Skin of body (tissue), 2 donors: ENCODE data around the gene SLC5A6. TPM values are rescaled to one million over a fixed set of nuclear protein-coding genes. Genes with fewer than 3 reads are reported as not detected.
A peak's percentile ranks its signal among the peaks of the same experiment; 100 is the strongest.
"Not testable (repeated sequence)": the region's sequence is repeated elsewhere in the genome, so short reads cannot be mapped to it uniquely, and the experiment has no call there.

ENCODE experiments used
- DNase-seq: peaks from one replicate; lab custom pipeline; 2025; lab: John Stamatoyannopoulos, UW
- total RNA-seq: library from RNA; depleted of rRNA; stranded (reverse); fragments of >200 nt; gene quantifications from one replicate; pipeline ENCODE4 v1.2.3, GENCODE V29; 2014

The SLC5A6 gene
- total RNA-seq, 1 donor from 2014 or later: 23.0 TPM

DNA sequence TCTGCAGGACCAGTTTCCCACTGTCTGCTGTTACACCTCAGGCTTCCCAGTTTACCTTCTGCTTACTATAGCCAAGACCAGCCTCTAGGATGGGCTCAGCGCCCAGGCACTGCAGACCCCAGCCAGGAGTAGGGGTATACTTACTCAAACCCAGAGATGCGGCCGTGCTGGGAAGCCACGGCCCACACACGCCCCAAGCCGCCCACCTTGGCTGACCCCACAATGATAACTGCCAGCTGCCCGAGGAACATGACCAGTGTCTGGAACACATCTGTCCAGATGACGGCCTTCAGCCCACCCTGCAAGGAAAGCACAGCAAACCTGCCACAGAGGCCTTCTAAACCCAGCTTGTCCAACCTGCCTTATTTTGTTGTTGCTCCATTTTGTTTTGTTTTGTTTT lies 6.9 kb downstream of the SLC5A6 start:
- DNase-seq: no peak

DNA sequence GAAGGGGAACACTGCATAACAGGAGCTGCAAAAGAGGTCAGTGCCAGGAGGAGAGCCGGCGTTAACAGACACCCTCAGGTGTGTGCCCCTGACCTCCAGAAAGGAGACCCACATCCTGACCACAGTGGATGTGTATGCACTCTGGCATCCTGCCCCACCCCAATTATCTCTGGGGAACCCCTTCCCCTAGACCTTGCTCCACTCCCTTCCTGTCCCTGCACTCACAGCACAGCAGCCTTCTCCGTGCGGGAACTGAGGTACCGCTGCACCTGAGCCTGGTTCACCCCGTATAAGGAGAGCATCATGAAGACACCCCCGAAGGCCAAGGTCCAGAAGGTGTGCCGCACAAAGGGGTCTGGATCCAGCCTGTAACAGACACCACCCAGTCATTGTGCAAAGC lies 7.5 kb downstream of the SLC5A6 start:
- no peak for DNase-seq

DNA sequence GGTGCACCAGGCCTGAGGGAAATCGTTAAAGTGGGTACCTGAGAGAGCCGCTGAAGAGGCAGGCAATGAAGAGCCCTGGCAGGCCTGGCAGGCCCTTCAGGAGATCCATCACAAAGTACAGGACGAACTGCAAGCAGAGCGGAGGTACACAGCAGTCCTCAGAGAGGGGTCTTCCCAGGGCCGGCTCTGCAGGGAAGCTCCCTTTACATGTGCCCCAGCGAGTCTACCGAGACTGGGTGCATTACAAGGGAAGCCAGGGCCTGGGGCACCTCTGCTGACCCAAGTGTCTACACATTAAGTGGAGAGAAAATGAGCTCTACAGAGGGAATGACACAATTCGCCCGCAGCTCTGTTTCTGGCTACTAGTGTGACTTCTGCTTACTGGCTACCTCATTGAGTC lies 8.3 kb downstream of the SLC5A6 start:
- no peak for DNase-seq

DNA sequence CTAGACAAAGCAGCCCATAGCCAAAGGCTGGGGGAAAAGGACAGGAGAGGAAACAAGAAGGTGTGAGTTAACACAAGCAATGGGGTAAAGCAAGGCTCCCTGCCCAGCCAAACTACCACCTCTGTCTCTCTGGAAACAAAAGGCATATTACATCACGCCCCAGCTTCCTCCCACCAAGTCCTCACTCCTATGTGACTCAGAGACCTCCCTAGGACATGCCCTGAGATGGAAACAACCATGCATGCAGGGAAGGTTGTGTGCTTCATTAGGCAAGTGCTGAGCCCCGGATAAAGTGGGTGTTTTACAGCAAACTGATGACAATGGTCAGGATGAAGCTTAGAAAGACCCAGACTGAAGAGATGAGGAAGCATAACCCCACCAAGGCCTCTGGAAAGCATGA lies 9.2 kb downstream of the SLC5A6 start:
- DNase-seq: no peak

DNA sequence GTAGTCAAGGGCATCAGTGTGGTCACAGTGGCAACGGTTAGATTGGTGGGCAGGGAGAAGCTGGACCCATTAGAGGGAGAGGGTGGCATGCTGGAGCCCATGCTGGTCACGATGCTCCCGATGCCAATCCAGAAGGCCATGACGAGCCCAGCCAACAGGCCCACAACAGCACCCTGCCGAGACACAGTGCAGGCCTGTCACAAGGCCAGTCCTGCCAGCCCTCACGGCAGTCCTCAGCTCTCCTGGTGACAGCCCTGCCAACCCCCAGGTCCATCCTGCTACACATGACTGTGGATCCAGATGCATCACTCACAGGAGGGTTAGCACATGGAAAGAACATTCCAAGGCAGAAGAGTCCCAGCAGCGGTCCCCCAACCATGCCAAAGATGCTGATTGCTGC lies 10.4 kb downstream of the SLC5A6 start:
- DNase-seq: no peak

DNA sequence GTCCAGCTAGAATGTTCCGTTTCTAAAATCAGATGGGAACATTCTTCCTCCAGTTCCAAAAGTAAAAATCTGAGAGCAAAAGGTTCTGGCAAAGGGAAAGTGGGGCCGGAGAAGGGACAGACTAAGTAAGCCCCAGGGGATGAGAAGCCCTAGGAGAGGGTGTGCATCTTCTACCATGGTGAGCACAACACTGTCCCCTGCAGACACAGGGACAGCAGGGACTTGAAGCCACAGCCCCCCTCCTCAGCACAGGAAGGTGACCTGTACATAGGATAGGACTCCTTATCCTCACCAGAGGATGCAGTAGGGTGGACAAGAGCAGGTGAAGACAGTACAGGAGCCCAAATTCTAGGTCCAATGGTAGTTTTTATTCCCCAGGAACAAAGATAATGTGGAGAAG lies 12.8 kb downstream of the SLC5A6 start:
- no peak for DNase-seq

DNA sequence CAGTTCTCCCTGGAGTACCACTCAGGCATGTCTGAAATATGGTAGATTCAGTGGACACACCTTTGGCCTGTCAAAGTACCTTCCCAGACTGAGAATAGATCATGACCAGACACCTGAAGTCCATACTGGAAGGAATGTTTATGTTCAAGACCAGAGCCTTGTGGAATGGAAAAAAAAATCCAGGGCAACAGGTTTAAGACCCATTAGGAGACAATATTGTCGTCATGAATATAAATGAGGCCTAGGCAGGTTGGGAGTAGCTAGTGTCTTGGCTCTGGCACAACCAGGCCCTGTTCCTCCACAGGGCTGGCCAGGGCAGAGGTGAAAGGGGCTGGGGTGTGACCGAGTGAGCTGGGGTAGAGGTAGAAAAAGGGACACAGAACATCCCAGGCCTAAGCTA lies 13.4 kb downstream of the SLC5A6 start:
- no peak for DNase-seq

DNA sequence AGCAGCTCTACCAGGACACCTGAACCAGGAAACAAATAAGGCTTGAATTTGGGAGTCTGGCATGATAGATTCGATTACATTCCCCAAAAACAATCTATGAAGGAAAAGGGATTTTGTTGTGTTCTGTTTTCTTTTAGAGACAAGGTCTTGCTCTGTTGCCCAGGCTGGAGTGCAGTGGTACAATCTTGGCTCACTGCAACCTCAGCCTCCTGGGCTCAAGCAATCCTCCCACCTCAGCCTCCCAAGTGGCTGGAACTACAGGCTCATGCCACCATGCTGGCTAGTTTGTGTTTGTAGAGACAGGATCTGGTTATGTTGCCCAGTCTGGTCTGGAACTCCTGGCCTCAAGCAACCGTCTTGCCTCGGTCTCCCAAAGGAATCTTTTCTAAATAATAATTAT lies 14.0 kb downstream of the SLC5A6 start:
- DNase-seq: not testable (repeated sequence)

DNA sequence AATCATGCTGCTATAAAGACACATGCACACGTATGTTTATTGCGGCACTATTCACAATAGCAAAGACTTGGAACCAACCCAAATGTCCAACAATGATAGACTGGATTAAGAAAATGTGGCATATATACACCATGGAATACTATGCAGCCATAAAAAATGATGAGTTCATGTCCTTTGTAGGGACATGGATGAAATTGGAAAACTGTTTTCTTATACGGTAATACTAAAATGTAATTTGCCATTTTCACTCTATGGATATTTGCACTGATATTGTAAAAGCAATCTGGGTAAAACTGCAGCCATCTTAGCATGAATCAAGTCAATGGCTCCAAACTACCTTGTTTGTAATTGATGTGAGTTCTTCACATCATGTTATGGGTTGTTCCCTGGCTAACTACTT lies 16.3 kb downstream of the SLC5A6 start:
- DNase-seq: not testable (repeated sequence)

DNA sequence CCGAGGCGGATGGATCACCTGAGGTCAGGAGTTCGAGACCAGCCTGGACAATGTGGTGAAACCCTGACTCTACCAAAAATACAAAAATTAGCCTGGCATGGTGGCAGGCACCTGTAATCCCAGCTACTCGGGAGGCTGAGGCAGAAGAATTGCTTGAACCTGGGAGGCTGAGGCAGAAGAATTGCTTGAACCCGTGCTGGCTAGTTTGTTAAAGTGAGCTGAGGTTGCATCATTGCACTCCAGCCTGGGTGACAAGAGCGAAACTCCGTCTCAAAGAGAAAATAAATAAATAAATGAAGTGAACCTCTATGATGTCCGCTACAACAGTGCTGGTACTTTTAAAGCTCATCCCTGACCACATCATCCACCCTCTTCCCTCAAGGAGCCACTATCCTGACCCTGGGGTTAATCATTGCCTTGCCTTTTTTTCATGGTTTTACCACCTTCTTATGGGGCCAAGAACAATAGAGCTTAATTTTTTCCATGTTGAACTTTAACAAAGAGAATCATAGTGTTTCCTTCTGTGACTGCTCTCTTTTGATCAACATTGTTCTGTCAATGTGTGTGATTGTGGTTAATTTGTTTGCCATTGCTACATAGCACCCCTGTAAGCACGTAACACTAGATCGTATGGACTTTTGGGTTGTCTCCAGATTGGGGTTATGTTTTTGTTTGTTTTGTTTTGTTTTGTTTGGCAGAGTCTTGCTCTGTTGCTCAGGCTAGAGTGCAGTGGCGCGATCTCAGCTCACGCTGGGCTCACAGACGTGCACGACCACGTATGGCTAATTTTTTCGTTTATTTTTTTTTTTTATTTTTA lies 17.3 kb downstream of the SLC5A6 start:
- no peak for DNase-seq

DNA sequence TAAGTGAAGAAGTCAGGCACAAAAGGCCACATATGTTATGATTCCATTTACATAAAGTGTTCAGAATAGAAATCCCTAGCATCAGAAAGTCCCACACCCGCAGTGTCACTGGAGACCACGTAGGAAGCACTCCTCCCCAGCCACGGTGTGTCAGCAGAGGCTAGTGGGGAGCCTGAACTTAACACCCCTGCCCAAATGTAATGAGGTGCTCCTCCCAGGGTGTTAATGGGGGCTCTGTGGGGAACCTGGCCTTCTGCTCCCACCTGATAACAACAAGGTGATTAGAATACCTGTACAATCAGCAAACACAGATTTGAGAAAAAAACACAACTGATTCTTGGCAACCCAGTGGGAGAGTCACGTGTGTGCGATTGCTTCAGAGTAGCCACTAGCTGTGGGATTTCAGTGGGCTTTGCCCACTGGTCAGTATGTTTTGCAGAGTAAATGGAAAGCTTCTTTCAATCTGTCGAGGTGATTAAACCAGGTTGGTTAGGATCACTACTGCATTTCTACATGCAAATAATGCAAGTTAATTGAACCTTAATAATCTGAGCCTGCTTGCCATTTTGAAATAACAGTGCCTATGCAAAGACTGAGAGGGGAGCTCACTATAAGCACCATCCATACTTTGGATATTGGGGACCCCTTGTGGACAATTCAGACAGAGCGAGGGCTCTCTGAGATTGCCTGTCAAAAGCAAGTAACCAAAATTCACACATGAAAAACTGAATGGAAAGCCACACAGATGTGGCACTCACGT lies 20.8 kb downstream of the SLC5A6 start:
- DNase-seq: peak; percentile 69

DNA sequence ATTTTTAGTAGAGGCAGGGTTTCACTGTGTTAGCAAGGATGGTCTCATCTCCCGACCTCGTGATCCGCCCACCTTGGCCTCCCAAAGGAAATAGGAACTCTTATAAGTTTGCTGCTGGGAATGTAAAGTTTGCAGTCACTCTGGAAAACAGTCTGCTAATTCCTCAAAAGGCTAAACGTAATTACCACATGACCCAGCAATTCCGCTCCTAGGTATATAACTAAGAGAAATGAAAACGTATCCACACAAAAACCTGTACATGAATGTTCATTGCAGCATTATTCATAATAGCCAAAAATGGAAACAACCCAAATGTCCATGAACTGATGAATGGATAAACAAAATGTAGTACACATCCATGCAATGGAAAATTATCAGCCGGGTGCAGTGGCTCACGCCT lies 22.1 kb downstream of the SLC5A6 start:
- no peak for DNase-seq

DNA sequence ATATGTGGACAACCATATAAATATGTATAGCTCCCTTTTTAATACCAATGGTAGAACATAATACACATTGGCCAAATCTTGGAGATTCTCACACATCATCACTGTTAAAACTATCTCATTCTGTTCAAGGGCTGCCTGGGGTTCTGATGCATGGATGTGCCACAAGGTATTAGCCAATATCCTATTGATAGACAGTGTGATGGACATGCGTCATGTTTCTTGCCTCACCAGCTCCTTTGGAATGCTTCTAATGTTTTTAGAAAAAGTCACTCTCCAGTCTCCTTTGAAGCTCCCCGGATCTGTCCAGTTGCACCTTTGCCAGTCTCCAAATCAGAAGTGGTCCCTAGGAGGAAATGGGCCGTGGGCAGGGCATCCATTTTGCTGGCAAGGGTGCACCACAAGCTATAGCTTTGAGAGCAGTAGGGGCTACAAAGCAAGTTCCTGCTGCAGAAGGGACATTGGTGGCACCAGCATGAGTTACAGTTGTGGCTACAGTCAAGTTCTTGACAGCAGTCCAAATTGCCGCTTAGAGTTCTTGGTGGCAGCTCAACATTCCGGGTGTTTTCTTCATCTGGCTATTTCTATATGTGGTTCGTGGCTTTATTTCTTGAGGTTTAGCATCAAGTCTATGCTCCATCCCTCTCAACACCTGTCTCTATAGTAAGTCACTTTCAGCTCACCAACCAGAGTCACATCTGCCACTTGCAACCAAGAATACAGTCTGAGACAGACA lies 25.3 kb downstream of the SLC5A6 start:
- no peak for DNase-seq

DNA sequence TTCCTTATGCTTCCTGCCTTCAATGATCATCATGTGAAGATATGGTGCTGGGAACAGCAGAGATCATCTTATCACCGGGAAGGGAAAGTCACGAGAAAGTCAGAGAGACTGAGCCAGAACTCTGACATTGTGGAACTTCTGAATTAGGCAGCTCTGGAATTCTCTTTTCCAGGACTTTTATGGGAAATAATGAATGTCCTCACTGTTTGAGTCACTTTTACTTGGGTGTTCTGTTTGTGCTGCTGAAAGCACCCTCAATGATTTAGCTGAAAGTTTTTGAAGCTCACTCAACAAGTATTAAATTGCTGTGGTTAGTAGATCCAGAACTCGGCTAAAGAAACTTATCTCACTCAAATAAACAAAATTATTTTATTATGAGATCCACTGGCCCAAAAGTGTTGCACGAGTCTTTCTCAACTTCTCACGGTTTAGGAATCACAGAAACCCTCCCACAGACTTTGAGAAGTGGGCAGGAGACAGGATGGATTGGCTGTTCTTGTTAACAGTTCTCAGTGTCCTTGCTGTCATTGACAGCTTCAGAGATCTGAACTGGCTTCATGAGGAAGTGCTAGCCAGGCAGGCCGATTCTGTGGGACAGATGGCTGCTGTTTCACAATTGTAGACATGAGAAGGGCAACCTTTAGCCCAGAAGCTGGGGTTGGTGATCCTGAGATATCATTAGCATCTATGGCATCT lies 26.6 kb downstream of the SLC5A6 start:
- DNase-seq: no peak

DNA sequence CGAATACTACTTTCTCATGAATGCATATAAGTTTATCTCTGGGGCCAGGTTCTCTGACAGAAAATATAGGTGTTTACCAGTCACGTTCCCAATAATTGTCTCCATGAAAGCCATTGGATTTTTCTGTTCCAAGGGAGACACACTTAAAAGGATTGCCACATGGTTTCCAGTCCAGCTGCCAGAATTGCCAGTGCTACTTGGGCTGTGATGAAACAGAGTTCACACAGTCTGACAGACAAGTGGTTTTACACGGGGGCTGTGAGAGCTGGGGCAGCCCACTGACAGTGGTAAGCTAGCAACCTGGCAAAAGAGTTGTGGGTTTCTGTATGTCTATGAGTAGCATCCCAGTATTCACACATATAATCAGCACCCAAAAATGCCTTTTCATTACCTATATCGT lies 28.0 kb downstream of the SLC5A6 start:
- no peak for DNase-seq

DNA sequence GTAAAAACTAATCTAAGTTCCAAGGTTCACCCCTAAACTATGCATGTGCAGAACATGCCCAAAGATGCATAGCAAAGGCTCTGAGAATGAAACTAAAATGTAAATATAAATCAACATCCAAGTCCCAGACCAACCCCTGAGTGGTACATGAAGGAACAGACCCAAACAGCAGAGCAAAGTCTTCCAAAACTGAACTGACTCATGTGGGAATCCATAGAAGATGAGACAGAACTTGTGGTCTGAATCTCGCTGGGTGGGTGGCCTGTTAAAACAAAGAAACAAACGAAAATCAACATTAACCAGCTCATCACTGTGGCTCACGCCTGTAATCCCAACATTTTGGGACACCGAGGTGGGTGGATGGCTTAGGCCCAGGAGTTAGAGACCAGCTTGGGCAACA lies 29.7 kb downstream of the SLC5A6 start:
- DNase-seq: no peak

DNA sequence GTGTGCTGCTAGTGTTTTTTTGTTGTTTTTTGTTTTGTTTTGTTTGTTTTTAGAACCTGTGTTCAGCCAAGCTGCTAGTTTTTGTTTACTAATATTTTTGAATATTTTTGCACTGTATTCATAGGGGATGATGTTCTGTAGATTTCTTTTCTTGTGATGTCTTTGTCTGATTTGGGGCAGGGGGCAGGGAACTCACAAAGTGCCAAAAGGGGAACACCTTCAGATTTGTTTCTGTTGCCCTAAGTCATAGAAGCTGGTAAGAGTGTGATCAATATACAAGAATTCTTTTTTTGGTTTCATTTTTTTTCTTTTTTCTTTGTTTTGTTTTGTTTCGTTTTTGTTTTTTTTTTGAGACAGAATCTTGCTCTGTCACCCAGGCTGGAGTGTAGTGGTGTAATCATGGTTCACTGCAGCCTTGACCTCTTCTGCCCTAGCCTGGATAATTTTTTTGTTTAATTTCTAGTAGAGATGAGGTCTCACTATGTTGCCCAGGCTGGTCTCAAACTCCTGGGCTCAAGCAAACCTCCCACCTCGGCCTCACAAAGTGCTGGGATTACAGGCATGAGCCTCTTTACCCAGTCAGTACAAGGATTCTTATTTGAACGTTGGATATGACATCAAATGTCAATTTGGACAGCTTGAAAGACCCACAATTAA lies 32.6 kb downstream of the SLC5A6 start:
- DNase-seq: no peak

DNA sequence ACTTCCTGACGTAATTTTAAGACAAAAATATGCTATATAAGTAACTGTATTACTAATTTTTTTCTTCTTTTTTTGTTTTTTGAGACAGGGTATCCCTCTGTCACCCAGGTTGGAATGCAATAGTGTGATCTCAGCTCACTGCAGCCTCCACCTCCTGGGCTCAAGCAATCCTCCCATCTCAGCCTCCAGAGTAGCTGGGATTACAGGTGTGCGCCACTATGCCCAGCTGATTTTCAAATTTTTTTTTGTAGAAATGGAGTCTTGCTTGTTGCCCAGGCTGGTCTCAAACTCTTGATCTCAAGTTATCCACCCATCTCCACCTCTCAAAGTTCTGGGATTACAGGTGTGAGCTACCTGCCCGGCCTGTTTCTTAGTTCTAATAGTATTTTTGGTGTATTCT lies 33.6 kb downstream of the SLC5A6 start:
- DNase-seq: no peak

DNA sequence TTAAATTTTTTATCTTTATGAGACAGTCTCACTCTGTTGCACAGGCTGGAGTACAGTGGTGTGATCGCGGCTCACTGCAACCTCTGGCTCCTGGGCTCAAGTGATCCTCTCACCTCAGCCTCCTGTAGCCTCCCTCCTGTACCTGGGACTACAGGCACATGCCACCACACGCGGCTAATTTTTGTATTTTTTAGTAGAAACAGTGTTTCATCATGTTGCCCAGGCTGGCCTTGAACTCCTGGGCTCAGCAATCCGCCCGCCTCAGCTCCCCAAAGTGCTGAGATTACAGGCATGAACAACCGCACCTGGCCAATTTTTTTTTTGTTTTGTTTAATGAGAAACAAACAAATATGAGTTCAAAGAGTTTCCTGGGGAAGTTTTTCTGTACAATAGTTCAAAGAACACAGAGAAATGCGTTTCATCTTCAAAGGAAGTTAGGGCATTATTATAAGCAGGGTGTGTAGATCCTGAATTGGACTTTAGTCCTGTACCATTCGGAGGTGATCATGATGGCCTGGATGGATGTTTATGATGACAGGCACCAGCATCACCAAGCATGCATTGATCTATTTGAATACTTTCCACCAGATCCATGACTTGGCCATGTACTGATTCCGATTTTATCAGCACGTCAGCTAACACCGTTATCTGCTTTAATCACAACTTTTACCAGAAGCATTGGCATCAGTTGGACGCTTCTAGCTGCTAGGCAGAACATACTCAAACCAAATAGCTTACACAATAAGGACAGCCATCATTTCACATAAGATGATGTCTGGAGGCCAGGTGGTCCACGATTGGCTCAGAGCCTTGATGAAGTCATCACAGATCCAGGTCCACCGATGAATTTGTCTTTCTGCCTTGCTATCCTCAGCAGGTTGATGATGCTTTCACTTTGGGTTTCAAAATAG lies 34.4 kb downstream of the SLC5A6 start:
- no peak for DNase-seq

DNA sequence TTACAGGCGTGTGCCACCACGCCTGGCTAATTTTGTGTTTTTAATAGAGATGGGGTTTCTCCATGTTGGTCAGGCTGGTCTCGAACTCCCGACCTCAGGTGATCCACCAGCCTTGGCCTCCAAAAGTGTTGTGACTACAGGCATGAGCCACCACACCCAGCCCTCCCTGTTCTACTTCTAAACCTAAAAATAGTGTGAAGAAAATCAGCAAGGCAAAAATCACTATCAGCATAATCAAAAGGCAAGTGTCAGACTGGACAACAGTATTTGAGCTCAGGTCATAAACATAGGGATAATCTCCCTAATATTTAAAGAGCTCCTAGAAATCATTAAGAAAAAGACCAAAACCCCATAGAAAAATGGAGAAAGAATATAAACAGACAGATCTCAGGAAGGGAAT lies 36.3 kb downstream of the SLC5A6 start:
- DNase-seq: not testable (repeated sequence)
